ENCODE data around the gene FAM120AOS.

DNA sequence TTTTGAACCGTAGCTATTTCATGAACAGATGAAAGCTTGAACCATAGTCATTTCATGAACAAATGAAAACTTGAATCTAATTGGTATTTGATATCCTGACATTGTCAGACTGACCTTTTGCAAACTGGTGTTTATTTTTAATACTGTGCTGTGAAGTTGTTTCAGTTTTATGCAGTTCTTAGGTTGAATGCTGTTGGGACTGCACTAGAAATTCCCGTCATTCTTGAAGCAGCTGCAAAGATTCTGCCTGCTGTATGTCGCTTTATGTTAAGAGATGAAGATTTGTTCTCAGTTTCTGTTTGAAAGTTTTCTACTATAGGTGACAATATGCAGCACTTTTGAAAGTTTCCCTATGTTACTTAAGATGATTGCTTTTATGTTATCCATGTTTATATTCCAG, 22.5 kb upstream of the FAM120AOS start:
- TF ChIP-seq, protein P1, sequence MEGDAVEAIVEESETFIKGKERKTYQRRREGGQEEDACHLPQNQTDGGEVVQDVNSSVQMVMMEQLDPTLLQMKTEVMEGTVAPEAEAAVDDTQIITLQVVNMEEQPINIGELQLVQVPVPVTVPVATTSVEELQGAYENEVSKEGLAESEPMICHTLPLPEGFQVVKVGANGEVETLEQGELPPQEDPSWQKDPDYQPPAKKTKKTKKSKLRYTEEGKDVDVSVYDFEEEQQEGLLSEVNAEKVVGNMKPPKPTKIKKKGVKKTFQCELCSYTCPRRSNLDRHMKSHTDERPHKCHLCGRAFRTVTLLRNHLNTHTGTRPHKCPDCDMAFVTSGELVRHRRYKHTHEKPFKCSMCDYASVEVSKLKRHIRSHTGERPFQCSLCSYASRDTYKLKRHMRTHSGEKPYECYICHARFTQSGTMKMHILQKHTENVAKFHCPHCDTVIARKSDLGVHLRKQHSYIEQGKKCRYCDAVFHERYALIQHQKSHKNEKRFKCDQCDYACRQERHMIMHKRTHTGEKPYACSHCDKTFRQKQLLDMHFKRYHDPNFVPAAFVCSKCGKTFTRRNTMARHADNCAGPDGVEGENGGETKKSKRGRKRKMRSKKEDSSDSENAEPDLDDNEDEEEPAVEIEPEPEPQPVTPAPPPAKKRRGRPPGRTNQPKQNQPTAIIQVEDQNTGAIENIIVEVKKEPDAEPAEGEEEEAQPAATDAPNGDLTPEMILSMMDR (IDR thresholded peaks at IDR 0.05; ENCODE audit: low read length) = no peak
- TF ChIP-seq EZH2 (IDR thresholded peaks at IDR 0.05; ENCODE audit: borderline replicate concordance, low read length) = no peak

All from OCI-LY1 (cell line).